Astrocyte of the spinal cord (primary cell): Measurements from ENCODE around the gene IL6.
"Not testable (repeated sequence)": the region's sequence is repeated elsewhere in the genome, so short reads cannot be mapped to it uniquely, and the experiment has no call there.

ENCODE experiments used
- DNase-seq: peaks from one replicate; pipeline ENCODE4 v3.0.0; 2011; ENCODE audit warnings: low read depth, low spot score
- H3K4me3 ChIP-seq: 2 replicates; pipeline ENCODE4 v1.5.1; 2011; ENCODE audit warnings: low read depth, mild to moderate bottlenecking, low read length, moderate library complexity
- CTCF ChIP-seq: IDR thresholded peaks from 2 replicates; pipeline ENCODE4 v1.5.1; 2012; ENCODE audit warnings: low read depth, mild to moderate bottlenecking, low read length, inconsistent platforms
- in situ Hi-C: cut with HindIII; loops from 2 replicates; pipeline ENCODE4 v1.10.0; 2017; ENCODE audit warnings: low sequenced_read_pairs

Gene IL6

GRCh38 chr7:22726907-22727713, at the start of gene IL6:
TSS of gene IL6 (plus strand) at chr7:22727200. CDS start at chr7:22727263, 63 bp downstream.
- in situ Hi-C loops: no loop called here
- peak within 1 kb of the TSS; percentile 33 for H3K4me3 ChIP-seq
- peak; percentile 96 for DNase-seq
- no peak for TF ChIP-seq CTCF

- H3K4me3 ChIP-seq, in situ Hi-C loops, DNase-seq: not testable (repeated sequence)
Observed at GRCh38 chr7:22677263-22677662, 49.7 kb upstream of the IL6 start.

GRCh38 chr7:22677680-22678079, 49.3 kb upstream of the IL6 start:
- DNase-seq: no peak
- no peak overlapping the region for H3K4me3 ChIP-seq
- TF ChIP-seq CTCF: no peak
- in situ Hi-C loops: no loop called here

- in situ Hi-C loops: no loop called here
- H3K4me3 ChIP-seq: no peak overlapping the region
- no peak for TF ChIP-seq CTCF
- DNase-seq: no peak
Observed at GRCh38 chr7:22680482-22680911, 46.5 kb upstream of the IL6 start.

- DNase-seq: no peak
- TF ChIP-seq CTCF: no peak
- in situ Hi-C loops: no loop called here
- H3K4me3 ChIP-seq: no peak overlapping the region
Observed at GRCh38 chr7:22681312-22681711, 45.7 kb upstream of the IL6 start.

- H3K4me3 ChIP-seq: no peak overlapping the region
- no peak for DNase-seq
- in situ Hi-C loops: no loop called here
- no peak for TF ChIP-seq CTCF
Observed at GRCh38 chr7:22681852-22682657, 44.9 kb upstream of the IL6 start.

GRCh38 chr7:22683379-22683778, 43.6 kb upstream of the IL6 start:
- H3K4me3 ChIP-seq: no peak overlapping the region
- DNase-seq: no peak
- TF ChIP-seq CTCF: no peak
- in situ Hi-C loops: no loop called here
